HCEC 1CT (cell line): Measurements from ENCODE around the gene NTRK3.

Source experiments
- DNase-seq: peaks from one replicate; pipeline ENCODE4 v3.0.0-alpha.2; 2017

NTRK3 gene

GRCh38 chr15:88020806-88021205 is 235.7 kb downstream of the NTRK3 start:
- DNase-seq, result no peak

DNA sequence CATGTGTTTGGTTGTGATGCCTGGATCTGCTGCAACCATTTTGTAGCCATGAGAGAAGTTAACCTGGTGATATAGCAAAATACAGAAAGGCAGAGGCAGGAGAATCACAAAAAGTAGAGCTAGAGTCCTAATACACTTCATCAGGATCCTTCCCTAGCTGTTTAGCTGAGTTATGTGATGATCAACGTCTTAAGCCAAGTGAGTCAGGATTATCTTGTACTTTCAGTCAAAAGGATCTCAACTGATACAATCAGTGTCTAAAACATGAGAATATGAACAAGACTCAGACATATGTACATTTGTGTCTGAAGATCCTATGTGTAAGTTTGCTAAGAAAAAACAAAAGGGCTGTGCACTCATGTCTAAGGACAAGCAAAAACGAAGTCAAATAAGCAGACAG is 236.9 kb downstream of the NTRK3 start:
- DNase-seq, result no peak

GRCh38 chr15:88018869-88019641 is 237.5 kb downstream of the NTRK3 start:
- no peak for DNase-seq

DNA sequence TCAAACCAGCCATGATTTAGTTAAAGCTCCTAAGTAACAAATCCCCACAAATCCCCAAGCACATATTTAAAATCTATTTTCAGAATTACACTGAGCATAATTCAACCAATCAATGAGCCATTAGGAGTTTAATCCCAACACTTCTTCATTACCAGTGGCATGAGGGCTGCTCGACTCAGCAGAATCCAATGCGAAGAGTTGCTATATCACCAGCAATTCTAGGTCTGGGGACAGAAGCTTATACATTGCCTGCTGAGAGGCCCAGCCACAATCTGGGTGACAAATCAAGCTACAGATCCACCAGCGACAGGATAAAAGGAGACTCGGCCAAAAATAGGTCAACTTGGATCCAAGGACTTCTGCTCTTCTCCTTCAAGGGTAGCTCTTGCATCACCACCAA is 238.8 kb downstream of the NTRK3 start:
- DNase-seq, result no peak

GRCh38 chr15:88016406-88016805 is 240.1 kb downstream of the NTRK3 start:
- DNase-seq, result no peak

DNA sequence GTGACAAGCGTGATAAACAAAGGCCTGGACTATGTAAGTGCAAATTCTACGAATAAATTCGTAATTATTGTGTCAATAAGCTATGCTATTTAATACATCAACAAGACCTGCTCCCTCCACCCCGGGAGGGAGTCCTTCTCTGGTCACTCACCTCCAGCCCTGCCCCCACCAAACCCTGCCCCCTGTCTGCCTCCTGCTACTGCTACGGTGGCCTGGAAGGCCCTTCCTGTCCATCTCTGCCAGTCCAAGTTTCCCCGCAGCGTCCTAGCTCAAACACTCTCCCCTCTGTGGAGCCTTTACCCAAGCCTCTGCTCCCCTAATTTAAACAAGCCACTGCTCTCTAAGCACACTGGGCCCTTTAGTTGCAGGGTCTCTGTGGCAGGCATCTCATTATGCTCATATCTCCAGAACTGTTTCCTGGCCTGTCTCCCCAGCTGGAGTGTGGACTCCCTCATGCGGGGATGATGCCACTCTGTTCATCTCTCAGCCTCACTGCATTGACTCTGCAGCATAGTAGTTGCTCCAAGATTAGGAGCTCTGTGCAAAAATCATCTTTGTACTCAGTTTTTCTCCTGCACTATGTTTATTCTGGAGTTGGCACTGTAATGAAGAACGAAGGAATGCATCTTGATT is 241.2 kb downstream of the NTRK3 start:
- no peak for DNase-seq

DNA sequence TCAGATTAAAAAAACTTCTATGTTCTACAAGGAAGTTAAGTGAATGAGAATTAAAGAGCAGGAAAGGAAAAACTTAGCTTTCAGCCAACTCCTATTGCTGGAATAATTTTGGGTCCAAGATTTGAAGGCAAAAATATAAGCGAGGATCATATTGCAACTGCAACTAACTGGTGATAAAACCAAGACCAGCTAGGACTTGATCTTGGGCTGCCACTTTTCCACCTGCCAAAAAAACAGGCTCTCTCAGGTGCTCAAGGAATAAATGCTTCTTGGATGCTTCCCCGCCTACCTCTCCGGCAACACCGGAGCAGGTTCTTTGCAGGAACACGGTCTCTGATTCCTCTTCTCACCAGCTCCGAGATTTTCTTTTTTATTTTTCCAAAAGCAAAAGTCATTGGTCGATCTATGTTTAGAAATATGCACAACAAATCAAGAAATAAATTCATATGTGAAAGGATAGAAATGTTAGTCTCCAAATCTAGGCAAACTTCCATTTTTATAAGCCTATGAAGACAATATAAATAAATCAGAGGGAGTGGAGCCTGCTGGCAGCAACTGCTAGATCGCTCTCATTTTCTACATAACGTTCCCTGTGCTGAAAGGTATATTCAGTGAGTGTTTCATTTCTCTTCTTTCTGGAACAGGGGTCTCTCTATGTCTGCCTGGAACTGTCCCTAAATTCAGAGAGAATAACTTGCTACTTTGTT is 241.9 kb downstream of the NTRK3 start:
- DNase-seq, result no peak

GRCh38 chr15:88013111-88013510 is 243.4 kb downstream of the NTRK3 start:
- no peak for DNase-seq

GRCh38 chr15:88012688-88013087 is 243.9 kb downstream of the NTRK3 start:
- DNase-seq, result no peak

DNA sequence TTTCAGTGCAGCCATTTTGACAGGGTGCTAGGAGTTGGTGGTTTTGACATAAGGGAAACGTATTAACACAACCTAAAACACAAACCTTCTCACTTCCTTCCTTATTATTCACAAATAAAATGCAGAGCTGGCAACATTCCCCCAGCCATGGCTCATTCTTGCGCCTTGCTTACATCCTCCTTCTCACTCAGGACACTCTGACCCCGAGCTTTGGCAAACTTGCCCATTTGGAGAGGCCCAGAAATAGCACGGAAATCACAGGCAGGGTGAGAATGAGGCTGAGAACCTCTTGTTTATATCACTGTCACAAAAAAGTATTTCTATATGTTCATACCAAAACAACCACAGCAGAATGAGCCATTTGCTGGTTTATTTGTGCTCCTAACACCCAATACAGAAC is 244.3 kb downstream of the NTRK3 start:
- no peak for DNase-seq

GRCh38 chr15:88011533-88011932 is 245.0 kb downstream of the NTRK3 start:
- DNase-seq, result no peak

DNA sequence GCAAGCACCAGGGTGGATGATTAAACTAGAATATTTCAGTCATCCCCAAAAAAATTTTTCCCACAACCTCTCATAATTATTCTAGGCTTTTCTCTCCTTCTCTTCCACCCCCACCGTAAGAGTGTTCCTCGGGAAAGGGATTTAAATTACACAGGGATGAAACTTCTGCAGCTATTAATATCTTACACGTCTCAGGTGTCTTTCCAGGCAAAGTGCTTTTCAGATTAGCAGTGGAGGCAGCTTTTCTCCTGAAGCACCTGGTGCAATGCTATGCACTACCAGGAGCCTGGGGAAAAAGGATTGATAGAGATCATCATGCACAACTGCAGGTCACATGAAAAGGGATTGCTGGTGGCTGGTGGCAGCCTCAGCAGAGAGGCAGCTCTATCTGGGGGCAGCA is 250.4 kb downstream of the NTRK3 start:
- DNase-seq, result no peak

DNA sequence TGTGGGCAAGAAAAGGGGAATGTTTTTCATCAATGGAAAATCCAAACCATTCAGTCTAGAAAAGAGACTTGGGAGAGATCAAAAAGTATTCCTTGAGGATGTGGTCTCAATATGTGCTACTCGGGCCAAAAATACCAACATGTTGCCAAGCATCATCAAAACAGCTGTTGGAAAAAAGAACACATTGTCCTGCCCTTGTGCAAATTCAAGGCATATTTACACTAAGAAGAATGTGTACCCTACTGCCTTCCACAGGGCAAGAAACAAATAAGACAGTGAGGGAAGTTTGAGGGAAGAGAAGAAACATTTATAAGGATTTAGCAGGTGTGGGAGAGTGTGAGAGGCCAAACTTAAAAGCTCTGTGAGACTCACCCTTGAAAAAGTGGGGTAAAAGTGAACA is 252.1 kb downstream of the NTRK3 start:
- no peak for DNase-seq

GRCh38 chr15:88003541-88004327 is 252.8 kb downstream of the NTRK3 start:
- no peak for DNase-seq

- no peak for DNase-seq
These were observed 253.8 kb downstream of the NTRK3 start for GRCh38 chr15:88002706-88003105.

DNA sequence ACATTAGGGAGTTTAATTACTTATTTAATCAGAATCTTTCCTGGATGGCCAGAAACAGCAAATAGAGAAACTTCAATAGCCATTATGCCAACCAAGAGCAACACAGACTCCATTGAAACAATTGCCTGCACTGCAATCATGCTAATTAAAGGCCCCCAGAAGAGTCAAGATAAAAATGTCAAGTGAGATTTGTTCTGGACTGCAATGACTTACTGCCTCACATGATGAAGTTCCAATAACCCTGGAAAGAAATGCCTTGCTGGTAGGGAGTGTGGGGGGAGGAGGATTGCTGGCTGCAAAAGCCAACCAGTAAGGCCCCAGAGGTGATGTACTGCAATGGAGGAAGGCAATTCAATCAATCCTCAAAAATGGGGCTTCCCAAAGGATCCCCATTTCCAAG is 257.9 kb downstream of the NTRK3 start:
- no peak for DNase-seq

- no peak for DNase-seq
These were observed 269.8 kb downstream of the NTRK3 start for GRCh38 chr15:87986776-87987175.

GRCh38 chr15:87985451-87985850 is 271.1 kb downstream of the NTRK3 start:
- no peak for DNase-seq

DNA sequence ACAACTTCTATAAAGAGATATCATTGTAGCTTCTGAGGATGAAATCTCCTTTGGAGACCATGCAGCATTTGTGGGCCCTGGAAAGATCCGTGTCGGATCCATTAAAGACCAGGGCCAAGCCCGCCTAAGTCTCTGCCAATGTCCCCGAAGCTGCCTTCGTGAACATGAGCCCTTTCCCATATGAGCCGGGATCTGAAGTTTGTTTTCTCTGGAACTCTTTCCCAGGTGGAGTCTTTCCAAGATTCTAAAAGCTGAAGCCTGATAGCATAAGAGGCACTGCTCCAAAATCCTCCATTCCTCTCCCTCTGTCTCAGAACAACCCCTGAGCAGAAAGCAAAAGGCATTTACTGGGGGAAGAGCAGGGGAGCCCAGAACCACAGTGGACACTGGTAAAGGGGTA is 274.6 kb downstream of the NTRK3 start:
- no peak for DNase-seq

- DNase-seq, result no peak
These were observed 278.6 kb downstream of the NTRK3 start for GRCh38 chr15:87977907-87978306.

GRCh38 chr15:87976552-87976951 is 280.0 kb downstream of the NTRK3 start:
- no peak for DNase-seq

DNA sequence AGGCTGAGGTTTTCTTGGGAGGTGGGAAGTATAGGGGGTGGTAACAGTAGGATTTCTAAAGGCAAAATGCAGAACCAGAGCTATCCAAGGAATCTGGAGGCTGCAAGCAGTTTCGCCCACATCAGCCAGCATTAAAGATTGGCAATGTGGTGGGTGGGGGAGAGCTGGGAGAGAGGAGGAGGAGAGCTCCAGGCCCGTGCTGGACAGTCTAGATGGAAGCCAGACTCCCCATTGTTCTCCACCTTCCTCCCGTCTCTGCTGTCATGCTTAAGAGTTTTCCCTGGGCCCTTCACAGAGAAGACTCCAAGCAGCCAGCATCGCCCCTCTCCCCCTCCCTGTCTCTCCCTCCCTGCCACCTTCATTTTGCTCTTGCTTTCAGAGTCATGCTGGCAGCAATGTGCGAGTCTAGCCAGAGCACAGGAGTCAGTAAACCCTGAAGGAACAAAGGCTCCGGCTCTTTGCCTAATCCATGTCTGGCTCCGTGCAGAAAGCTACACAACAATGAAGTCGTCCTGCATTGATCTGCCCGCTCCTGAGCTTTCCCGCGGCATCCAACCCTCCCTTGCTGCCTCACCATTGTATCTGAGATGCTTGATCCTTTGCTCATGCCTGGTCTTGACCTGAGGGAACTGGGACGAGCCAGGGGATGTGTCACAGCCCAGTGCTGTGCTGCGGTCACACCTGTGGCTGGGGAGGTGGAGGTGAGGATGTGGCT is 282.9 kb downstream of the NTRK3 start:
- no peak for DNase-seq

GRCh38 chr15:87971076-87971475 is 285.5 kb downstream of the NTRK3 start:
- DNase-seq, result no peak
